CD4-positive, alpha-beta T cell treated with Interleukin-17A for 1 hour (primary cell): ENCODE measurements around the gene AKR1C2.
"Not testable (repeated sequence)": the region's sequence is repeated elsewhere in the genome, so short reads cannot be mapped to it uniquely, and the experiment has no call there.

ENCODE experiments used
- DNase-seq: peaks from one replicate; pipeline ENCODE4 v3.0.0-alpha.2; 2020

Gene AKR1C2

DNA sequence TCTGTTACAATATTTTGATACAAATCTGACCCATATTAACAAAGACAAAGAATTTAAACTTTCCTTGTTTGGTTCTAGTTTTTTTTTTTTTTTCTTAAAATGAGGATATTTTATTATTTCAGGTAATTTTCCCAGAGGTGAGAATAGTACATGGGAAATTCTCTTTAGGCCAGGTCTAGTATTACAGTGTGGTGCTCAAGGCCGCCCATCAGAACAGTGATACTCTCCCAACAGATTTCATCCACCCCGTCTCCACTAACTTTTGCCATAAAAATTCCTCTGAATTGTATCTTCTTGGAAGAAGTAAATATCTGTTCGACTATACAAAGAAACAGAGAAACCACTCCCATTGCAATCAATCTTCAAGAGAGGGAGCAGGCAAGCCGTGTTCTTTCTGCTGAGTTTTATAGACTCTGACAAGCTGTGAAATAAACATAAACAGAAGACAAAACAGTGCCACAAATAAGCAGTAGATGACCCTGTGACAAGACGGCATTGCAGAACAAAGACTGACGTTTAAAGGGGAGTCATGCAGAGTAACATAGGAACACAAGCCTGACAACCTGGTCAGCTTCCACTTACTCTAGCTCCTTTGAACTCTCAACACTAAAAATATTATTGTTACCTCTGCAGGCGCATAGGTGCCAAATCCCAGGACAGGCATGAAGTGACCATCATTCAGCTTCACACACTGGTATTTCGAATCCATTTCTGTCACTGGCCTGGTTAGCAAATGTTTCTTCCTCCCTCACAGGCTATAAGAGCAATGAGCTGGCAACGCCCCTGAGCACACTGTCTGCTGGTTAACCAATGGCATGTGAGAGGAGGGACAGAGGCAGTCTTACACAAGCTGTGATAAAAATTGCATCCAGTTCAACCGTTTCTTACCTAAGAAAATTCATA, at the start of gene AKR1C2:
Gene AKR1C2 (minus strand): TSS at position 731 of the 903 bp plus-strand sequence. CDS start 22 bp downstream, at position 709.
- not testable (repeated sequence) for DNase-seq

DNA sequence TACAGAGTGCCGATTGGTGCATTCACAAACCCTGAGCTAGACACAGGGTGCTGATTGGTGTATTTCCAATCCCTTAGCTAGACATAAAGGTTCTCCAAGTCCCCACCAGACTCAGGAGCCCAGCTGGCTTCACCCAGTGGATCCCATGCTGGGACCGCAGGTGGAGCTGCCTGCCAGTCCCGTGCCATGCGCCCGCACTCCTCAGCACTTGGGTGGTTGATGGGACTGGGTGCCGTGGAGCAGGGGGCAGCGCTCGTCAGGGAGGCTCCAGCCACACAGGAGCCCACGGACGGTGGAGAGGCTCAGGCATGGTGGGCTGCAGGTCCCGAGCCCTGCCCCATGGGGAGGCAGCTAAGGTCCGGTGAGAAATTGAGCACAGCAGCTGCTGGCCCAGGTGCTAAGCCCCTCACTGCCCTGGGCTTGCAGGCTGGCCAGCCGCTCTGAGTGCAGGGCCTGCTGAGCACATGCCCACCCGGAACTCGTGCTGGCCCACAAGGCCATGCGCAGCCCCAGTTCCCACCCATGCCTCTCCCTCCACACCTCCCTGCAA, 49.4 kb upstream of the AKR1C2 start:
- not testable (repeated sequence) for DNase-seq

- DNase-seq, result no peak
Measured at GRCh38 chr10:5047912-5048628, 44.4 kb upstream of the AKR1C2 start.

DNA sequence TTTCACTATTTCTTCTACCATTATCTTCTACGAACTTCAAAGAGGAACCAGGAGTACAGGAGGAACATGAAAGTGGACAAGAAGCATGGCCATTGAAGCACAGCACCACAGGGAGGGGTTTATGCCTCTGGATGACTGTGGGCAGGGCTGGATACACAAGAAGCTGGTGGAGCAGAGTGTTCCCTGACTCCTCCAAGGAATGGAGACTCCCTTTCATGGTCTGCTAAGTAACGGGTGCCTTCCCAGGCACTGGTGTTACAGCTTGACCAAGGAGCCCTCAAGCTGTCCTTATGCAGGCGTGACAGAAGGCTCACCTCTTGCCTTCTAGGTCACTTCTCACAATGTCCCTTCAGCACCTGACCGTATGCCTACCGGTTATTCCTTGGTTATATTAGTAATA, 43.4 kb upstream of the AKR1C2 start:
- not testable (repeated sequence) for DNase-seq

DNA sequence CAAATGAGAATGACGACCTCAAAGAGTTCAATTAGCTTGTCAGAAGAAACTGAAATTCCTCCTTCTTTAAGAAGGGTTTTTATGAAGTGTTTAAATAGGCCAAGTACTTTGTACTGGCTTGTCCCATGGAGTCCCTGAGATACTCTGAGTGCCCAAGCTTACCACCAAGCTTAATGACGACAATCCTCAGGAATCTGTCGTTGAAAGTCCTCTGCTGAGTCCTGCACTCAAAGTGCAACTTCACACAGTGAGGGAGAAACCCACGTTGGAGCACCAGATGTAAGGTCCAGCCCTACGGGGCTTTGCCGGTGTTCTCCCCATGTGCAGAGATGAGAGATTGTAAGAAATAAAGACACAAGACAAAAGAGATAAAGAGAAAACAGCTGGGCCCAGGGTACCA, 42.8 kb upstream of the AKR1C2 start:
- DNase-seq, result no peak

DNA sequence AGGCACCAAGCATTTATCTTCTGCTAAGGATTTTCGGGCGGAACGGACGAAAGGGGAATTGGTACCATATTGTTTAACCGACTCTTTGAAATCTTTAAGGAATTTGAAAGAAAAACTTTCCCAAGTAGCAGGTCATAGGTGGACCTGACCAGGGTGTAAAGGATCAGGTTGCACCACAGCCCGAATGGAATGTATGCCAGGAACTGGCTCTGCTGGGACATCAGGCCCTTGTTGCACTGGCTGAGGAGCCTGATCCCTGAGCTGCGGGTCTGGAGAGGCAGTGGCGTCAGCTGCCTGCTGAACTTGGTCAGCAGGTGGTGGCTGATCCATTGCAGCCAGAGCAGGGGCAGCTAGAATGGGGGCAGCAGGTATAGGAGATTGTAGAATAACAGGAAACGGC, 41.4 kb upstream of the AKR1C2 start:
- DNase-seq, result no peak

DNA sequence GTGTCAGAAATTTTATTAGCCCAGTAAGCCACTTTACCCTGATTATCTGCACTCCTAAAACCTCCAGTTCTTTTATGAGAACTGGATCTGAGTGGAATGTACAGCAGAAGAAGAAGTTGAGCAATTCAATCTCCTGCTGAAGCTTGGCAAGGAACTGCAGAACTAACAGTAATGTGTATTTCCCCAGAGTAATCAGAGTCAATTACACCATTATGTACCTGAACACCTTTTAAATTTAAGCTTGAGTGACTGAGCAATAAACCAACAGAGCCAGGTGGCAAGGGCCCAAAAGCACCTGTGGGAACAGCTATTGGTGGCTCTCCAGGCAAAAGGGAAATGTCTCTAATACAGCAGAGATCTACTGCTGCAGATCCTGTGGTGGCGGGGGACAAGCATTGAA, 40.1 kb upstream of the AKR1C2 start:
- no peak for DNase-seq

GRCh38 chr10:5042922-5043321, 39.3 kb upstream of the AKR1C2 start:
- no peak for DNase-seq

DNA sequence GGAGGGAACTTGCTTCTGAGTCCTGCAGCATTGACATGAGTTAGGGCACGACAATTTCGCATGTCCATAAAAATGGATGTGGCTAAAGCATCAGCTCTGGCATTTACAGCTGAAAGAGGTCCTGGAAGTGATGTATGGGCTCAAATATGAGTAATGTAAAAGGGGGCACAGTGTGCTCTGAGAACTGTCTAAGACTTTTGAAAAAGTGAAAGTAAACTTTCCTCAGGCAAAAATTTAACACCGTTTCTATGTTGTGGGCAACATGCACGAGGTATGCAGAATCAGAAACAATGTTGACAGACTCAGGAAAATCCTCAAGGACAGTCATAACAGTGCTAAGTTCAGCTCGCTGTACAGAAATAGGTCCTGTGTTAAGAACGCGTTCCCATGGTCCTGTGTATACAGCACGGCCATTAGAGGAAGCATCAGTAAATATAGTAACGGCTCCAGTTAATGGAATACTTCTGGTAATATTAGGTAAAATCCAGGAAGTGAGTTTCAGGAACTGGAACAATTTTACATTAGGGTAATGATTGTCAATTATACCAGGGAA, 37.9 kb upstream of the AKR1C2 start:
- no peak for DNase-seq

DNA sequence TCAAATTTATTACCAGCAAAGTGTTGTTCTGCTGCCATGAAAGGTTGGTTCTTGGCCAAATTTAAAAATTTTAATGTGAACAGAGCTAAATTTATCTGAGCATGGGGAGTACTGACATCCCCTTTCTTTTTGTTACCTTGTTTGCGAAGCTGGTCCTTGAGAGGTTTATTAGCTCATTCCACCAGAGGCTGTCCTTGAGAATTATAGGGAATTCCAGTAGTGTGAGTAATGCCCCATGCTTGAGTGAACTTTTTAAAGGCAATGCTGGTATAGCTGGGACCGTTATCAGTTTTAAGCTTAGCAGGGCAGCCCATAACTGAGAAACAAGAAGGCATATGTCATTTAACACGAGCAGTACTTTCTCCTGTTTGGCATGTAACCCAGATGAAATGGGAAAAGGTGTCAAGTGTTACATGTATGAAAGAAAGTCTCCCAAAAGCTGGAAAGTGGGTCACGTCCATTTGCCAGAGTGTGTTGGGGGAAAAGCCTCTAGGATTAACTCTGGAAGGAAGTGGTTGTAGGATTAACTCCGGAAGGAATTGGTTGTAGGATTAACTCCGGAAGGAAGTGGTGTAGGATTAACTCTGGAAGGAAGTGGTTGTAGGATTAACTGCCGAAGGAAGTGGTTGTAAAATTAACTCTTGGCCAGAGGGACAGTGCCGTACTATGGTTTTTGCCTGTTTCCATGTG, 37.3 kb upstream of the AKR1C2 start:
- DNase-seq, result no peak

- no peak for DNase-seq
Measured at GRCh38 chr10:5040010-5040673, 36.5 kb upstream of the AKR1C2 start.

DNA sequence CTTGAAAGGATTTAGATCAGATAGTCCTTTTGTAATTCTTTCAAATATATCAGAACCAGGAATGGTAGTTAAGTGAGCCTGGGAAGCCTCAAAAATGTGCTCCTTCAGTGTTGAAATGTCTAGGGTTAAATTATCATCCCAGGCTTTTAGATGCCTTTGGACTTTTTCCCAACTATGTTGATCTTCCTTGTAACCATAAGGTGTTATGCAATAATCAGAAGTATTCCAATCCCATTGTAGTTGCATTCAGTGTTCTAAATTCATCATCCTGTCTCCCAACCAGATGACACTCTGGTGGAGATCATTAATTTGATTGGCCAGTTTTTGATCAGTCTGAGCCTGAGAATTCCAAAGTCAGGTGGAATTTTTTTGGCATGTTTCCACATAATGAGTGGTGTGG, 35.1 kb upstream of the AKR1C2 start:
- DNase-seq, result no peak

GRCh38 chr10:5038101-5038500, 34.4 kb upstream of the AKR1C2 start:
- no peak for DNase-seq

- DNase-seq, result no peak
Measured at GRCh38 chr10:5036511-5036910, 32.9 kb upstream of the AKR1C2 start.

DNA sequence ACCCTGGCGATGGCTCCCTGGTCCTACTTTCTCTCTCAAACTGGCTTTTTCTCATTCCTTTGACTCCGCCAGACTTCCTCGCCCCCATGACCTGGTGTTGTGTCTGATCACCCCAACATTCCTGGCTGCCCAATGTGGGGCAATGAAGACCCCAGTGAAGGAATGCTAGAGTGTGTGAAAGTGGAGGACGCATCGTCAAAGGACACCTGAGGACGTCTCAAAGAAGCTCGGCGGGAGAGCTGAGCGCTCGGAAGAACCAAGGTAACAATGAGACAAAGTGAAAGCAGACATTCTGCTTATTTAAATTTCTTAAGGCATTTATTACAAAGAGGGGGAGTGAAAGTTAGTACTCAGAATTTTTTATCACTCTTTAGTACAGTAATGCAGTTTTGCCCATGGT, 31.7 kb upstream of the AKR1C2 start:
- DNase-seq, result no peak

DNA sequence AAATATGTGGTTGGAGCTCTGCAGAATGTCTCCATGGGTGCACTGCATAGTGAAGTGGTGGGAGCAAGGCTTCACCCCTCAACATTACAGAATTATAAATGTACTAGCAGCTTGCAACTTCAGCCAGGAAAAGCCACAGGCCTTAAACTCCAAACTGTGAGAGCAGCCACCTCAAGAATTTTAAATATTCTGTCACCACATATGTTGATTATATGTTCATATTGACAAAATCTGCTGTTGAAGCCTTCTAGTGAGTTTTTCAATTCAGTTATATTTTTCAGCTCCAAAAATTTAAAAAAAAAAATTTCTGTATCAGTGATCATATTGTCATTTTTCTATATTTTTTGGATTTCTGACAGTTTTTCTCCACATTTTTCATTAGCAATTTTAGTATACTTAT, 30.9 kb upstream of the AKR1C2 start:
- DNase-seq, result no peak

- DNase-seq, result no peak
Measured at GRCh38 chr10:5033061-5033778, 29.6 kb upstream of the AKR1C2 start.

GRCh38 chr10:5032444-5032843, 28.8 kb upstream of the AKR1C2 start:
- DNase-seq, result not testable (repeated sequence)

DNA sequence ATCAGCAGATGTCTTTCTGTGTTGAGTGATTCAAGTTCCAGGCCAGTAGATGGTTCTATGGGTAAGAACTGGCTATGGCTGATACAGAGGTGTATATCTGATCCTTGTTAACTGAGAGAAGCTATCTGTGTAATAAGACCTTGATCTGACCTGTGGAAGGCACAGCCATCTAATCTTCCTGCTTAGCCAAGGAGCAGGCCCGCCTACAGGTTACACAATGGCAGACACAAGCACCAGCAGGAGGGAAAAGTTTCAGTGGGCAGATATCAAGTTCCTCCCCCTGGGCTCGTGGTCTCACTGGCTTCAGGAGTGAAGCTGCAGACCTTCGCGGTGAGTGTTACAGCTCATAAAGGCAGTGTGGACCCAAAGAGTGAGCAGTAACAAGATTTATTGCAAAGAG, 27.9 kb upstream of the AKR1C2 start:
- not testable (repeated sequence) for DNase-seq

- DNase-seq, result no peak
Measured at GRCh38 chr10:5030989-5031388, 27.3 kb upstream of the AKR1C2 start.

DNA sequence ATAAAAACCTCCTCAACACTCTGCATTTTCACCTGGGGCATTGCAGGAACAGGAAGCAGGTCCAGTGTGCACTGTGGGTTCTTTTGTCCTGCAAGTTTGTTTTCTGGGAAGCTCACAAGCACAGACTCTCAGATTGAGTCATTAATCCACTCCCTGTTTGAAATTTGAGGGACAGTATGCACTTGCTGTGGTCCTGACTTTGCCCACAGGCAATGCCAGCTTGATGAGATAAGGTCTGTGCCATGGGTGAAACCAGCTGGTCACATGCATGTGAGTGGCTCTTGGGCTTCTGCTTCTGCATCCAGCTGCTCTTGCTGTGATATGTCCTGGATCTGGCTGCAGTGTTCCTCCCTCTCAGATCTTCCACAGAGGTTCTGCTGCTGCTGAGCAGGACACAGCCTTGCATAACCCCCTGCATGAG, 21.8 kb upstream of the AKR1C2 start:
- DNase-seq, result not testable (repeated sequence)
